Measurements from ENCODE around the gene ZNF431. TPM values are rescaled to one million over a fixed set of nuclear protein-coding genes. Genes with fewer than 3 reads are reported as not detected.
"Not testable (repeated sequence)": the region's sequence is repeated elsewhere in the genome, so short reads cannot be mapped to it uniquely, and the experiment has no call there.

ZNF431 gene
- total and polyA plus RNA-seq, 2 experiments from 2014 or later, result 18.0 to 47.5 TPM

DNA sequence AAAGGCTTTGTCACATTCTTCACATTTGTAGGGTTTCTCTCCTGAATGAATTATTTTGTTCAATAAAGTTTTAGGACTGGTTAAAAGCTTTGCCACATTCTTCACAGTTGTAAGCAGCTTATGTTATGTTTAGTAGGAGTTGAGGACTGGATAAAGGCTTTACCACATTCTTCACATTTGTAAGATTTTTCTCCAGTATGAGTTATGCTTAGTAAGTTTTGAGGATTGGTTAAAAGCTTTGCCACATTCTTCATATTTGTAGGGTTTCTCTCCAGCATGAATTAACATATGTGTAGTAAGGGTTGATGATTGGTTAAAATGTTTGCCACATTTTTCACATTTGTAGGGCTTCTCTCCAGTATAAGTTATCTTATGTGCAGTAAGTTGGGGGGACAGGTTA lies 79.9 kb downstream of the ZNF431 start:
- Mint-ChIP-seq H3K4me1 (peaks cover 29% of the 10 kb centered on the region), H3K36me3 (ENCODE audit: low read depth) (peaks cover 10% of the 10 kb centered on the region; the same call in 2 of the 3 replicates), H3K9me3 (peaks cover 6% of the 10 kb centered on the region; the same call in 1 of the 3 replicates), H3K27me3 (ENCODE audit: insufficient read depth, low read depth, poor library complexity) (peaks cover 6% of the 10 kb centered on the region), H3K27ac (peak overlapping the region; percentile 96), H3K4me3 (peak overlapping the region; percentile 9; the same call in 2 of the 3 replicates)
- Histone ChIP-seq H3K36me3 (ENCODE audit: insufficient read depth) (no peaks in the 10 kb centered on the region), H3K4me1 (ENCODE audit: insufficient read depth) (peaks cover 11% of the 10 kb centered on the region), H4K20me1 (replicated peaks; ENCODE audit: insufficient read depth) (no peaks in the 10 kb centered on the region), H3F3A (replicated peaks; ENCODE audit: low read depth) (no peaks in the 10 kb centered on the region), H3K27me3 (ENCODE audit: insufficient read depth) (no peaks in the 10 kb centered on the region), H3K4me3 (no peak overlapping the region), H2AFZ (no peak overlapping the region), H3K4me2 (0 out of 2 replicates have a peak overlapping the region, but pooled peaks have one; percentile 3), H3K9me2 (ENCODE audit: insufficient read depth) (no peaks in the 10 kb centered on the region), H3K27ac (ENCODE audit: low read depth) (peak overlapping the region; percentile 94), H3K79me2 (replicated peaks; ENCODE audit: insufficient read depth) (no peaks in the 10 kb centered on the region)
- ATAC-seq (peak; percentile 88), DNase-seq (ENCODE audit: low spot score) (peak; percentile 84)
- TF ChIP-seq ZNF462 (CRISPR knock-in tag; IDR thresholded peaks at IDR 0.05) (no peak), NANOG (IDR thresholded peaks at IDR 0.05; ENCODE audit: borderline replicate concordance) (peak; percentile 78; the same call in 1 of the 2 replicates), STAT1 (IDR thresholded peaks at IDR 0.05; ENCODE audit: unreplicated experiment) (no peak), ZNF331 (CRISPR knock-in tag; IDR thresholded peaks at IDR 0.05; ENCODE audit: low read depth) (no peak)
- TF ChIP-seq, protein P1, sequence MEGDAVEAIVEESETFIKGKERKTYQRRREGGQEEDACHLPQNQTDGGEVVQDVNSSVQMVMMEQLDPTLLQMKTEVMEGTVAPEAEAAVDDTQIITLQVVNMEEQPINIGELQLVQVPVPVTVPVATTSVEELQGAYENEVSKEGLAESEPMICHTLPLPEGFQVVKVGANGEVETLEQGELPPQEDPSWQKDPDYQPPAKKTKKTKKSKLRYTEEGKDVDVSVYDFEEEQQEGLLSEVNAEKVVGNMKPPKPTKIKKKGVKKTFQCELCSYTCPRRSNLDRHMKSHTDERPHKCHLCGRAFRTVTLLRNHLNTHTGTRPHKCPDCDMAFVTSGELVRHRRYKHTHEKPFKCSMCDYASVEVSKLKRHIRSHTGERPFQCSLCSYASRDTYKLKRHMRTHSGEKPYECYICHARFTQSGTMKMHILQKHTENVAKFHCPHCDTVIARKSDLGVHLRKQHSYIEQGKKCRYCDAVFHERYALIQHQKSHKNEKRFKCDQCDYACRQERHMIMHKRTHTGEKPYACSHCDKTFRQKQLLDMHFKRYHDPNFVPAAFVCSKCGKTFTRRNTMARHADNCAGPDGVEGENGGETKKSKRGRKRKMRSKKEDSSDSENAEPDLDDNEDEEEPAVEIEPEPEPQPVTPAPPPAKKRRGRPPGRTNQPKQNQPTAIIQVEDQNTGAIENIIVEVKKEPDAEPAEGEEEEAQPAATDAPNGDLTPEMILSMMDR (conservative IDR thresholded peaks at IDR 0.05; ENCODE audit: low read depth in 2 of 2), result no peak

GRCh38 chr19:21229938-21230337 lies 88.1 kb downstream of the ZNF431 start:
- H3K4me1 ChIP-seq (ENCODE audit: insufficient read depth); H3K4me1 Mint-ChIP-seq; H4K20me1 ChIP-seq (replicated peaks; ENCODE audit: insufficient read depth); H3K27me3 ChIP-seq (ENCODE audit: insufficient read depth); H3K9me2 ChIP-seq (ENCODE audit: insufficient read depth); H2AFZ ChIP-seq; H3K4me3 Mint-ChIP-seq; H3F3A ChIP-seq (replicated peaks; ENCODE audit: low read depth); H3K27ac Mint-ChIP-seq; H3K27me3 Mint-ChIP-seq (ENCODE audit: insufficient read depth, low read depth, poor library complexity); H3K79me2 ChIP-seq (replicated peaks; ENCODE audit: insufficient read depth); H3K4me2 ChIP-seq; H3K27ac ChIP-seq (ENCODE audit: low read depth); H3K4me3 ChIP-seq; ATAC-seq: not testable (repeated sequence)
- Mint-ChIP-seq H3K36me3 (ENCODE audit: low read depth) (peaks cover 40% of the 10 kb centered on the region), H3K9me3 (peaks cover 51% of the 10 kb centered on the region)
- peaks cover 21% of the 10 kb centered on the region for H3K36me3 ChIP-seq (ENCODE audit: insufficient read depth)
- peak; percentile 53 for DNase-seq (ENCODE audit: low spot score)
